ENCODE results near the gene MUTYH. TPM values are rescaled to one million over a fixed set of nuclear protein-coding genes. Genes with fewer than 3 reads are reported as not detected.
"Not testable (repeated sequence)": the region's sequence is repeated elsewhere in the genome, so short reads cannot be mapped to it uniquely, and the experiment has no call there.

MUTYH gene
- total and polyA plus RNA-seq, 8 donors = 9.5 to 44.2 (median 12.8) TPM

DNA sequence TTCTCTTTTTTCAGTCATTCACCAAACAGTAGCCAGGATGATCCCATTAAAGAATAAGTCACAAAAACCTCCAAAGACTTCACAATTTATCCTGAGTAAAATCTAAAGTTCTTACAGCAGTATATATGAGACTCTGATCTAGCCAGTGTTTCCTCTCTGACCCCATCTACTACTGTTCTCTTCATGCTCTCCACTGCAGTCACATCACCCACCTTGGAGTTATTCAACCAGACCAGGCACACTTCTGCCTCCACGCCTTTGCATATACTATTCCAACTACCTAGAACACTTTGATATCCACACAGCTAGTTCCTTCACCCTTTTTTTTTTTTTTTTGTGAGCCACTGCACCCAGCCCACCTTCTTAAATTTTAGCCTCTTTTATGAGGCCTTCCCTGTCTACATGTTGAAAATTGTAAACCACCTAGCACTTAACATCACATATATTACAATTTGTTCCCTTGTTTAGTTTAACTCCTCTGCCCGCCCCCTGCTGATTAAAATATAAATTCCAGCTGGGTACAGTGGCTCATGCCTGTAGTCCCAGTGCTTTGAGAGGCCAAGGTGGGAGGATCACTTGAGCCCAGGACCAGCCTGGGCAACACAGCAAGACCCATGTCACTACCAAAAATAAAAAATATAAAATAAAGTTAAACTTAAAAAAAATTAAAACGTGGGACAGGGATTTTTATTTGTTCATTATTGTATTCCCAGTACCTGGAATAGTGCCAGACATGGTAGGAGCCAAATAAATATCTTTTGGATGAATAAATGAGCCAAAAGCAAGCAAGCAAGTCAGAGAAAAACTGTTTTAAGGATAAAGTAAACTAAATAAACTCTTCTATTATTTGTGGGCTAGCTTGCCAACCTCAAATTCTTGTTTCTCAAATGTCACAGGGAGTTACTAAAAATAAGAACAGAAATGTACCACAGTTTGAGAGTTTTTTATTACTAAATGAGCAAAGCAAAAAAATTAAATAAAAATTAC, 35.2 kb upstream of the MUTYH start:
- no peaks in the 10 kb centered on the region for H3K9me3 ChIP-seq
- TF ChIP-seq CTCF (IDR thresholded peaks at IDR 0.05) = no peak
- H3K36me3 ChIP-seq = no peaks in the 10 kb centered on the region
- 55 to 58% methylated on average over 3 of the region's 3 CpGs for WGBS, 2 donors
- ATAC-seq (no peak), DNase-seq (no peak), FAIRE-seq (no peak)
- H3K4me1 ChIP-seq = peaks cover 0 to 7% (median 4%) of the 10 kb centered on the region in 3 donors
- intact Hi-C loops (cut with DNase I) = no loop called here
- H3K27ac ChIP-seq = no peak overlapping the region
- no peaks in the 10 kb centered on the region for H3K27me3 ChIP-seq
- no peak overlapping the region for H3K4me3 ChIP-seq

GRCh38 chr1:45373573-45373972, 33.3 kb upstream of the MUTYH start:
- ATAC-seq (no peak), DNase-seq (no peak), FAIRE-seq (no peak)
- Histone ChIP-seq H3K9me3 (no peaks in the 10 kb centered on the region), H3K36me3 (no peaks in the 10 kb centered on the region), H3K4me3 (no peak overlapping the region), H3K27me3 (no peaks in the 10 kb centered on the region), H3K27ac (no peak overlapping the region), H3K4me1 (peaks cover 0 to 7% (median 4%) of the 10 kb centered on the region in 3 donors)
- no peak for TF ChIP-seq CTCF (IDR thresholded peaks at IDR 0.05)
- intact Hi-C loops (cut with DNase I) = no loop called here

GRCh38 chr1:45370575-45370974, 30.3 kb upstream of the MUTYH start:
- peaks cover 0 to 7% (median 4%) of the 10 kb centered on the region in 3 donors for H3K4me1 ChIP-seq
- ATAC-seq (no peak), FAIRE-seq (no peak), DNase-seq (no peak)
- intact Hi-C loops (cut with DNase I) = no loop called here
- H3K4me3 ChIP-seq = no peak overlapping the region
- no peak overlapping the region for H3K27ac ChIP-seq
- no peaks in the 10 kb centered on the region for H3K36me3 ChIP-seq
- TF ChIP-seq CTCF (IDR thresholded peaks at IDR 0.05) = no peak
- H3K9me3 ChIP-seq = no peaks in the 10 kb centered on the region
- H3K27me3 ChIP-seq = no peaks in the 10 kb centered on the region

GRCh38 chr1:45365051-45365450, 24.8 kb upstream of the MUTYH start:
- H3K27ac ChIP-seq = no peak overlapping the region
- no peaks in the 10 kb centered on the region for H3K36me3 ChIP-seq
- ATAC-seq = no peak
- DNase-seq = no peak
- H3K9me3 ChIP-seq = no peaks in the 10 kb centered on the region
- intact Hi-C loops (cut with DNase I) = loop anchor here in 1 of 3 donors (10.0 kb wide), 1 partner anchor 120 kb away; no protein-coding TSS in a partner anchor
- TF ChIP-seq CTCF (IDR thresholded peaks at IDR 0.05) = no peak
- FAIRE-seq = no peak
- H3K4me1 ChIP-seq = no peaks in the 10 kb centered on the region
- no peaks in the 10 kb centered on the region for H3K27me3 ChIP-seq
- WGBS, 2 donors = 83 to 88% methylated on average over 6 of the region's 6 CpGs
- H3K4me3 ChIP-seq = no peak overlapping the region

DNA sequence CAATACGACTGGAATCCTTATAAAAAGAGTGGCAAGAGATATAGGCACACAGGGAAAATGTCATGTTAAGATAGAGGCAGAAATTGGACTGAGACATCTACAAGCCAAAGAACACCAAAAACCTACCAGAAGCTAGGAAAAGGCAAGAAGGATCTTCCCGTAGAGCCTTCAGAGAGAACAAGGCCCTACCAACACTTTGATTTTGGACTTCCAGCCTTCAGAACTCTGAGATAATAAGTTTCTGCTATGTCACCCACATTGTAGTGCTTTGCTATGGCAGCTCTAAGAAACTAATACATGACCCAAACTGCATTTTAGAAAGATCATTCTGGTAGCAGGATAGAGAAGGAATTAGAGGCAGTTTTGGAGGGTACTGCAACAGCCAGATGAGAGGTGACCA, 24.1 kb upstream of the MUTYH start:
- H3K4me1 ChIP-seq = no peaks in the 10 kb centered on the region
- DNase-seq (no peak), ATAC-seq (no peak), FAIRE-seq (no peak)
- no peaks in the 10 kb centered on the region for H3K27me3 ChIP-seq
- intact Hi-C loops (cut with DNase I) = loop anchor here (5.0 to 10.0 kb wide), 2 partner anchors 121 to 128 kb away; partner anchors contain the start of gene TESK2 (in 2 of the 3)
- no peak for TF ChIP-seq CTCF (IDR thresholded peaks at IDR 0.05)
- no peak overlapping the region for H3K4me3 ChIP-seq
- whole genome bisulfite sequencing, 2 donors = 86 to 96% methylated on average over 2 of the region's 2 CpGs
- H3K9me3 ChIP-seq = no peaks in the 10 kb centered on the region
- no peaks in the 10 kb centered on the region for H3K36me3 ChIP-seq
- H3K27ac ChIP-seq = no peak overlapping the region

DNA sequence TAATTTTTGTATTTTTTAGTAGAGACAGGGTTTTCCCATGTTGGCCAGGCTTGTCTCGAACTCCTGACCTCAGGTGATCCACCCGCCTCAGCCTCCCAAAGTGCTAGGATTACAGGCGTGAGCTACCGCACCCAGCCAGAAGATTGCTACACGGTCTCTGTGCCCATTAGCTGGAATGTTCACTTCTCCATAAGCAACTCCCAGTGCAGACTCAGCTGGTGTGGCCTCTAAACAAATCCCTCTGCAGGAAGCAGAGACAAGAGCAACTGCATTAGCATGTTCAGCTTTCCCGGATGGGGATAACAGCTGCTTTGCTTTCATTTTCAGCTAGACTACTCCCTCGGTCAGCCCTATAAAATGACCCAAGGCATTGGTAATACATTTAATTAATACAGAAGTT, 20.7 kb upstream of the MUTYH start:
- H3K27ac ChIP-seq = peak overlapping the region in 1 of 4 donors; percentile 12
- not testable (repeated sequence) for H3K27me3 ChIP-seq, FAIRE-seq, H3K36me3 ChIP-seq, H3K4me1 ChIP-seq, DNase-seq, H3K4me3 ChIP-seq, H3K9me3 ChIP-seq
- peak in 3 of 4 donors; percentile 57 to 84 (median 73) for ATAC-seq
- 85 to 88% methylated on average over 7 of the region's 7 CpGs for WGBS, 2 donors
- intact Hi-C loops (cut with DNase I) = loop anchor here (5.0 to 10.0 kb wide), 2 partner anchors 124 to 131 kb away; partner anchors contain the start of gene TESK2 (in 2 of the 3)
